ENCODE results near the gene LGALS9. TPM values are rescaled to one million over a fixed set of nuclear protein-coding genes. Genes with fewer than 3 reads are reported as not detected.

LGALS9 gene
- total and polyA plus RNA-seq, 7 experiments from 2014 or later, result 11.0 to 198 (median 15.0) TPM

- ChIA-PET CTCF (interaction anchor here (0.5 to 12.1 kb wide), 17 partner anchors 10 to 363 kb away, joined by 3 to 178 read pairs (median 4); partner anchors contain the start of gene KSR1), POLR2A (interaction anchor here (1.2 kb wide), 1 partner anchor 365 kb away, joined by 3 read pairs; no protein-coding TSS in a partner anchor)
- Mint-ChIP-seq H3K9me3 (no peaks in the 10 kb centered on the region), H3K27ac (no peak overlapping the region), H3K27me3 (no peaks in the 10 kb centered on the region), H3K4me3 (no peak overlapping the region), H3K36me3 (peaks cover 4 to 18% (median 4%) of the 10 kb centered on the region in 5 donors), H3K4me1 (peaks cover 0 to 22% (median 3%) of the 10 kb centered on the region in 7 donors)
- H3K36me3 ChIP-seq (ENCODE audit: control insufficient read depth in 2 of 3, insufficient read depth in 3 of 3, low read length in 3 of 3), result peaks cover 0 to 29% (median 0%) of the 10 kb centered on the region in 3 experiments
- DNase-seq (peak; percentile 53 to 81 (median 68)), ATAC-seq (peak; percentile 75)
- H3K27ac ChIP-seq (ENCODE audit: low read depth, low read length), result no peak overlapping the region
- H3K9me3 ChIP-seq (ENCODE audit: control insufficient read depth in 2 of 3, low read length in 3 of 3), result no peaks in the 10 kb centered on the region
- H3K4me3 ChIP-seq (ENCODE audit: low read length), result no peak overlapping the region
- intact Hi-C loops (cut with micrococcal nuclease), result loop anchor here (1.0 to 5.0 kb wide), 11 partner anchors 29 to 365 kb away; partner anchors contain the start of genes WSB1 (in 2 of the 2), KSR1 (in 1 of the 2) and LGALS9 (in 1 of the 2)
- H3K27me3 ChIP-seq (ENCODE audit: control insufficient read depth in 2 of 2, insufficient read depth in 2 of 2, low read length in 2 of 2), result no peaks in the 10 kb centered on the region
- H3K4me1 ChIP-seq (ENCODE audit: control insufficient read depth in 2 of 2, insufficient read depth in 2 of 2, low read length in 2 of 2), result no peaks in the 10 kb centered on the region
Observed at GRCh38 chr17:27601069-27601974, 29.7 kb upstream of the LGALS9 start.

- Histone ChIP-seq H3K36me3 (ENCODE audit: control insufficient read depth in 2 of 3, insufficient read depth in 3 of 3, low read length in 3 of 3) (peaks cover 0 to 29% (median 0%) of the 10 kb centered on the region in 3 experiments), H3K27me3 (ENCODE audit: control insufficient read depth in 2 of 2, insufficient read depth in 2 of 2, low read length in 2 of 2) (no peaks in the 10 kb centered on the region), H3K4me1 (ENCODE audit: control insufficient read depth in 2 of 2, insufficient read depth in 2 of 2, low read length in 2 of 2) (no peaks in the 10 kb centered on the region), H3K4me3 (ENCODE audit: low read length) (no peak overlapping the region), H3K27ac (ENCODE audit: low read depth, low read length) (no peak overlapping the region), H3K9me3 (ENCODE audit: control insufficient read depth in 2 of 3, low read length in 3 of 3) (no peaks in the 10 kb centered on the region)
- no peak overlapping the region for H3K27ac Mint-ChIP-seq
- H3K4me3 Mint-ChIP-seq, result no peak overlapping the region
- ChIA-PET CTCF (interaction anchor here (0.8 to 12.1 kb wide), 10 partner anchors 15 to 364 kb away, joined by 3 to 178 read pairs (median 4); no protein-coding TSS in a partner anchor), POLR2A (interaction anchor here (1.2 kb wide), 1 partner anchor 365 kb away, joined by 3 read pairs; no protein-coding TSS in a partner anchor)
- H3K9me3 Mint-ChIP-seq, result no peaks in the 10 kb centered on the region
- no peak for DNase-seq
- peaks cover 0 to 22% (median 3%) of the 10 kb centered on the region in 7 donors for H3K4me1 Mint-ChIP-seq
- H3K36me3 Mint-ChIP-seq, result peaks cover 4 to 16% (median 5%) of the 10 kb centered on the region in 5 donors
- no peaks in the 10 kb centered on the region for H3K27me3 Mint-ChIP-seq
- ATAC-seq, result no peak
- intact Hi-C loops (cut with micrococcal nuclease), result loop anchor here (1.0 to 5.0 kb wide), 11 partner anchors 29 to 366 kb away; partner anchors contain the start of genes WSB1 (in 2 of the 2), KSR1 (in 1 of the 2) and LGALS9 (in 1 of the 2)
Observed at GRCh38 chr17:27601975-27602302, 29.0 kb upstream of the LGALS9 start.

DNA sequence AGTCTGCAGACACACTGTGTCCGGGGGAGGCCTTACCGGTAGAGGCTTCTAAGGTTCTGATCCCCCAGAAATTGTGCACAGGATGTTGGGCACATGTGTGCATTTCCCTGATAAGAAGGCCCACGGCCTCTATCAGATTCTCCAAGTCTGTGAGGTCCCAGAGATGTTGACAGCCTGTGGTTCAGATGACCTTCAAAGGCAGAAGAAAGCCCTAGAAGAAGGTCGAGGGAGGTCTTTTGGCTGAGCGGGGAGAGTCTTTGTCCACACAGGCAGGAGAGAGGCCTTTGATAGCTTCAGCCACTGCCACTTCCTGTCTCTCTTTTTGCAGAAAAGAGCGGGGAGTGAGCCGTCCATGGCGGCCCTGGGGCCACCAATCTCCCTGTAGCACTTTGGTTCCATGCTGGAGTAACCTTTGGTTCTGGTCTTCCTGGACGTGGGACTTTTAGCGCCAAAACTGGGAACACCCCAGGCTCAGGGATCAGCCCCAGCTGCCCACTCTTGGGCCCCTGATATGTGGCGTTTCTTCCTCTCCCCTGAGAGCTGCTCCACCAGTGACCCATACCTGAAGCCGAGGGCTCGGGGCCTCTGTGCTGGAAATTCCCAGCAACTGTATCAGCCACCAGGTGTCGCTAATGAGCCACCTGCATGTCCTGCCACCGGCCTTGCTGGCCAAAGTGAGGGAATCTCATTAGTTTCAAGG is 28.1 kb upstream of the LGALS9 start:
- Histone ChIP-seq H3K4me3 (ENCODE audit: low read length) (no peak overlapping the region), H3K4me1 (ENCODE audit: control insufficient read depth in 2 of 2, insufficient read depth in 2 of 2, low read length in 2 of 2) (no peaks in the 10 kb centered on the region), H3K36me3 (ENCODE audit: control insufficient read depth in 2 of 3, insufficient read depth in 3 of 3, low read length in 3 of 3) (peaks cover 0 to 33% (median 0%) of the 10 kb centered on the region in 3 experiments), H3K27me3 (ENCODE audit: control insufficient read depth in 2 of 2, insufficient read depth in 2 of 2, low read length in 2 of 2) (no peaks in the 10 kb centered on the region), H3K27ac (ENCODE audit: low read depth, low read length) (no peak overlapping the region), H3K9me3 (ENCODE audit: control insufficient read depth in 2 of 3, low read length in 3 of 3) (no peaks in the 10 kb centered on the region)
- intact Hi-C loops (cut with micrococcal nuclease), result loop anchor here (1.0 to 5.0 kb wide), 3 partner anchors 48 to 154 kb away; no protein-coding TSS in a partner anchor
- H3K4me3 Mint-ChIP-seq, result no peak overlapping the region
- ChIA-PET CTCF (interaction anchor here (0.8 to 12.1 kb wide), 12 partner anchors 10 to 365 kb away, joined by 3 to 178 read pairs (median 4); no protein-coding TSS in a partner anchor), POLR2A (interaction anchor here (1.2 kb wide), 1 partner anchor 366 kb away, joined by 3 read pairs; no protein-coding TSS in a partner anchor)
- H3K9me3 Mint-ChIP-seq, result no peaks in the 10 kb centered on the region
- DNase-seq, result peak; percentile 39 to 77 (median 60)
- ATAC-seq, result peak; percentile 69
- H3K4me1 Mint-ChIP-seq, result peaks cover 0 to 22% (median 3%) of the 10 kb centered on the region in 7 donors
- peak overlapping the region in 1 of 9 donors; percentile 10 for H3K27ac Mint-ChIP-seq
- H3K27me3 Mint-ChIP-seq, result no peaks in the 10 kb centered on the region
- peaks cover 4 to 11% (median 5%) of the 10 kb centered on the region in 5 donors for H3K36me3 Mint-ChIP-seq

DNA sequence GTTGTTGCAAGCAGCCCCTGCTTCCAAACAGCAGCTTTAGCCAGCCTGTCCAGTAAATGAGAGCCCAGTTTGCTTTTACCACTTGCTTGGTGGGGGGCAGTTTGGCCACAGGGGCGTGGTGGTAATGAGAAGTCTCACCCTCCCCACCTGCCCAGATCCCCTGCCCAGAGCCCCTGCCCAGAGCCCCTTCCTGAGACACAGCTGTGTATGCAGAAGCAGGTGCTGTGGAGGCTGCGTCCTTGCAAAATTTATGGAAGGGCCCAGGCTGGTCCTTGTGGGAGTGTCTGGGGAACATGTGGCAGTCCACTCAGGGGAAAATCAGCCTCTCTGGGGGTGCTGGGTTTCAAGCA is 27.6 kb upstream of the LGALS9 start:
- ATAC-seq (no peak), DNase-seq (no peak)
- CTCF ChIA-PET, result interaction anchor here (1.1 to 12.1 kb wide), 9 partner anchors 11 to 365 kb away, joined by 3 to 178 read pairs (median 6); no protein-coding TSS in a partner anchor
- Mint-ChIP-seq H3K4me3 (no peak overlapping the region), H3K27ac (peak overlapping the region in 1 of 9 donors; percentile 10), H3K4me1 (peaks cover 0 to 22% (median 3%) of the 10 kb centered on the region in 7 donors), H3K27me3 (no peaks in the 10 kb centered on the region), H3K9me3 (no peaks in the 10 kb centered on the region), H3K36me3 (peaks cover 4 to 16% (median 5%) of the 10 kb centered on the region in 5 donors)
- Histone ChIP-seq H3K4me3 (ENCODE audit: low read length) (no peak overlapping the region), H3K27me3 (ENCODE audit: control insufficient read depth in 2 of 2, insufficient read depth in 2 of 2, low read length in 2 of 2) (no peaks in the 10 kb centered on the region), H3K9me3 (ENCODE audit: control insufficient read depth in 2 of 3, low read length in 3 of 3) (no peaks in the 10 kb centered on the region), H3K36me3 (ENCODE audit: control insufficient read depth in 2 of 3, insufficient read depth in 3 of 3, low read length in 3 of 3) (peaks cover 0 to 31% (median 0%) of the 10 kb centered on the region in 3 experiments), H3K4me1 (ENCODE audit: control insufficient read depth in 2 of 2, insufficient read depth in 2 of 2, low read length in 2 of 2) (no peaks in the 10 kb centered on the region), H3K27ac (ENCODE audit: low read depth, low read length) (no peak overlapping the region)
- intact Hi-C loops (cut with micrococcal nuclease), result loop anchor here (1.0 to 5.0 kb wide), 3 partner anchors 48 to 153 kb away; no protein-coding TSS in a partner anchor
- POLR2A ChIA-PET, result no interaction called here

DNA sequence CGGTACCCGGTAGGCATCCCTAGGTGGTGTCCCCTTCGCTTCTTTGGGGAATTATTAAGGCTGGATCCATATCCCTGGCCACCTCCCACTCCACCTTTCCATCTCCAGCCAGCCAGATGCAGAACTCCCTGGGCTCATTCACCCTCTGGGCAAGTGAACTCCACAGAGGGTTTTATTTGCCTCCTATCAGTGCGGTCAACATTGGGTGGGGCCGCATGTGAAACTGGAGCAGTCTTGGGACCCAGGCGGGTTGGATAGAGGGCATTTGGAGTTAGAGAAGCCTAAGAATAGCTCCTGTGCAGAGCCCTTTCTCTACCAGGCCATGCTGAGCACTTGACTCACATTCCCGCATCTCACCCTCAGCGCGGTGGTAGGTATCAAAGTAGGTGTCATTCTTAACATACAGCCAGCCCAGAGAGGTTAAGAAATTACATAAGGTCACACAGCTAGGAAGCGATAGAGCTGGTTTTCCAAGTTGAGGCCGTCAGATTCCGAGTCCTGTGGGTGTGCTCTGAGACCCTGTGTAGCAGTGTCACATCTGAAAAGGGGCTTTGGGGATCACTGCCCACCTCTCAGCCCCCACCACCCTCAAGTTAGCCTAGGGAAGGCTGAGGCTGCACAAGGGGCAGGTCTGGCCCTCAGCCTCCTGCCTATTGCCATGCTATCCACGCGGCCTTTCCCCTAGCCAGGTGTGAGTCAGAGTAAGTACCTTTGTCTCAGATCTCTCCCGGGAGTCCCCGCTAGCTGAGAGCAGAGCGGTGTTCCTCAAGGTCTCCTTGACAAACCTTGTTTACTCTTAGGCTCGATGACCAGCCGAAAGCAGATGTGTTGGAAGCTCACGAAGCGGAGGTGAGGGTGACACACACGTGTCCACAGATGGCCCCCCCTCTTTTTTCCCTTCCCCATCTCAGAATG is 26.9 kb upstream of the LGALS9 start:
- Histone ChIP-seq H3K27me3 (ENCODE audit: control insufficient read depth in 2 of 2, insufficient read depth in 2 of 2, low read length in 2 of 2) (no peaks in the 10 kb centered on the region), H3K9me3 (ENCODE audit: control insufficient read depth in 2 of 3, low read length in 3 of 3) (no peaks in the 10 kb centered on the region), H3K4me3 (ENCODE audit: low read length) (no peak overlapping the region), H3K36me3 (ENCODE audit: control insufficient read depth in 2 of 3, insufficient read depth in 3 of 3, low read length in 3 of 3) (peaks cover 0 to 26% (median 0%) of the 10 kb centered on the region in 3 experiments), H3K27ac (ENCODE audit: low read depth, low read length) (no peak overlapping the region), H3K4me1 (ENCODE audit: control insufficient read depth in 2 of 2, insufficient read depth in 2 of 2, low read length in 2 of 2) (no peaks in the 10 kb centered on the region)
- Mint-ChIP-seq H3K4me3 (no peak overlapping the region), H3K9me3 (no peaks in the 10 kb centered on the region), H3K36me3 (peaks cover 5 to 21% (median 10%) of the 10 kb centered on the region in 5 donors), H3K27ac (no peak overlapping the region), H3K4me1 (peaks cover 0 to 25% (median 3%) of the 10 kb centered on the region in 7 donors), H3K27me3 (no peaks in the 10 kb centered on the region)
- intact Hi-C loops (cut with micrococcal nuclease), result loop anchor here (1.0 to 5.0 kb wide), 3 partner anchors 47 to 153 kb away; no protein-coding TSS in a partner anchor
- no peak for DNase-seq
- CTCF ChIA-PET, result interaction anchor here (0.6 to 12.1 kb wide), 9 partner anchors 10 to 414 kb away, joined by 3 to 178 read pairs (median 5); no protein-coding TSS in a partner anchor
- no peak for ATAC-seq
- POLR2A ChIA-PET, result no interaction called here
